Liver (tissue), 9 donors: Measurements from ENCODE around the gene ANKRD13D. TPM values are rescaled to one million over a fixed set of nuclear protein-coding genes. Genes with fewer than 3 reads are reported as not detected.
A peak's percentile ranks its signal among the peaks of the same experiment; 100 is the strongest.

ENCODE experiments used
- DNase-seq: peaks from one replicate; pipeline ENCODE4 v3.0.0-alpha.2; 2017; ENCODE audit warnings: low spot score
- H3K27ac ChIP-seq, 2 donors: one replicate each; pipeline ENCODE4 v1.7.0; 2013; ENCODE audit warnings: inconsistent platforms in 2 of 2, low read length in 2 of 2, control low read depth in 1 of 2, low read depth in 1 of 2, mild to moderate bottlenecking in 1 of 2
- H3K27me3 ChIP-seq, 4 donors: one replicate each; pipeline versions ENCODE4 v1.6.1 to v1.7.0; 2013; ENCODE audit warnings: low read length in 3 of 4, inconsistent platforms in 1 of 4, mild to moderate bottlenecking in 1 of 4, moderate library complexity in 1 of 4; ENCODE audit not compliant: control insufficient read depth in 4 of 4, insufficient read depth in 4 of 4
- H3K36me3 ChIP-seq, 4 donors: one replicate each; pipeline versions ENCODE4 v1.6.1 to v1.7.0; 2013; ENCODE audit warnings: low read length in 3 of 4, mild to moderate bottlenecking in 3 of 4, low read depth in 1 of 4, moderate library complexity in 1 of 4; ENCODE audit not compliant: control insufficient read depth in 4 of 4, insufficient read depth in 3 of 4
- H3K4me1 ChIP-seq, 4 donors: one replicate each; pipeline versions ENCODE4 v1.6.1 to v1.7.0; 2013; ENCODE audit warnings: low read length in 3 of 4, mild to moderate bottlenecking in 3 of 4, moderate library complexity in 1 of 4; ENCODE audit not compliant: control insufficient read depth in 4 of 4, insufficient read depth in 4 of 4
- H3K4me3 ChIP-seq, 3 donors: one replicate each; pipeline versions ENCODE4 v1.6.1 to v1.7.0; 2013; ENCODE audit warnings: low read length in 3 of 3, control low read depth in 1 of 3, low read depth in 1 of 3, mild to moderate bottlenecking in 1 of 3
- H3K9ac ChIP-seq, 2 donors: one replicate each; pipeline ENCODE4 v1.7.0; 2013; ENCODE audit warnings: low read length in 2 of 2, mild to moderate bottlenecking in 2 of 2, moderate library complexity in 2 of 2, control low read depth in 1 of 2, low read depth in 1 of 2
- H3K9me3 ChIP-seq, 4 donors: one replicate each; pipeline versions ENCODE4 v1.6.1 to v1.7.0; 2013; ENCODE audit warnings: low read length in 3 of 4; ENCODE audit not compliant: control insufficient read depth in 4 of 4
- CTCF ChIP-seq: fragments of 150-350 bp; IDR thresholded peaks from 2 replicates; pipeline ENCODE4 v1.5.1; 2017; ENCODE audit warnings: improper control_type of control experiment, low read depth, low read length; ENCODE audit not compliant: missing input control
- EGR1 ChIP-seq, 2 donors: IDR thresholded peaks; 2 replicates each; pipeline ENCODE4 v1.6.1; 2016 to 2018; ENCODE audit warnings: antibody characterized with exemption in 2 of 2, low read depth in 2 of 2
- FOXA1 ChIP-seq: IDR thresholded peaks from 2 replicates; pipeline ENCODE4 v1.6.1; 2016; ENCODE audit warnings: antibody characterized with exemption
- FOXA2 ChIP-seq: IDR thresholded peaks from 2 replicates; pipeline ENCODE4 v1.6.1; 2016; ENCODE audit warnings: antibody characterized with exemption
- GABPA ChIP-seq, 2 donors: IDR thresholded peaks in 1 of 2; conservative IDR thresholded peaks in 1 of 2; 2 replicates each; pipeline ENCODE4 v1.6.1; 2016; ENCODE audit warnings: antibody characterized with exemption in 2 of 2, mild to moderate bottlenecking in 1 of 2, moderate library complexity in 1 of 2
- HNF4A ChIP-seq, 2 donors: conservative IDR thresholded peaks; 2 replicates each; pipeline ENCODE4 v1.6.1; 2016; ENCODE audit warnings: antibody characterized with exemption in 2 of 2, mild to moderate bottlenecking in 2 of 2
- HNF4G ChIP-seq: IDR thresholded peaks from 2 replicates; pipeline ENCODE4 v1.6.1; 2016; ENCODE audit warnings: antibody characterized with exemption
- JUND ChIP-seq, 2 donors: IDR thresholded peaks; 2 replicates each; pipeline ENCODE4 v1.6.1; 2016; ENCODE audit warnings: antibody characterized with exemption in 2 of 2
- MAX ChIP-seq: IDR thresholded peaks from 2 replicates; pipeline ENCODE4 v1.6.1; 2016; ENCODE audit warnings: antibody characterized with exemption
- NR2F2 ChIP-seq: IDR thresholded peaks from 2 replicates; pipeline ENCODE4 v1.6.1; 2016; ENCODE audit warnings: antibody characterized with exemption
- REST ChIP-seq: IDR thresholded peaks from 2 replicates; pipeline ENCODE4 v1.6.1; 2016; ENCODE audit warnings: antibody characterized with exemption, mild to moderate bottlenecking
- RXRA ChIP-seq, 2 donors: IDR thresholded peaks; 2 replicates each; pipeline ENCODE4 v1.6.1; 2017 to 2018; ENCODE audit warnings: antibody characterized with exemption in 2 of 2, mild to moderate bottlenecking in 1 of 2
- SP1 ChIP-seq: IDR thresholded peaks from 2 replicates; pipeline ENCODE4 v1.6.1; 2018; ENCODE audit warnings: antibody characterized with exemption, mild to moderate bottlenecking
- TAF1 ChIP-seq: conservative IDR thresholded peaks from 2 replicates; pipeline ENCODE4 v1.6.1; 2016; ENCODE audit warnings: antibody characterized with exemption, mild to moderate bottlenecking
- YY1 ChIP-seq: IDR thresholded peaks from 2 replicates; pipeline ENCODE4 v1.6.1; 2016; ENCODE audit warnings: antibody characterized with exemption, mild to moderate bottlenecking
- WGBS: extraction: QIAGEN DNeasy Blood & Tissue Kit; methylation state at CpG from one replicate; pipeline ENCODE4 v1.1.7; 2013; 5-methylcytosine and 5-hydroxymethylcytosine counted together
- polyA plus RNA-seq, 2 donors: library from polyadenylated mRNA; stranded (reverse) in 1 of 2; unstranded in 1 of 2; fragments of 200-250 nt in 1 of 2; fragments of >200 nt in 1 of 2; fragmentation: Nextera tagmentation in 1 of 2; extraction: Ambion mirVana in 1 of 2; gene quantifications; one replicate each; pipeline versions ENCODE4 v1.2.1 to v1.2.3, GENCODE V29; 2013 to 2015
- total RNA-seq, 2 donors: library from RNA; depleted of rRNA; stranded (reverse); fragments of >200 nt; gene quantifications; one replicate each; pipeline ENCODE4 v1.2.3, GENCODE V29; 2014
- TF ChIP-seq, protein P1 (sequence below): IDR thresholded peaks from 2 replicates; pipeline ENCODE4 v1.6.1; 2016; ENCODE audit warnings: antibody characterized with exemption
- donor health status: healthy.
- donor health status: healthy.
- donor health status: healthy.
- donor health status: healthy.
- donor health status: healthy.

Gene ANKRD13D
- total and polyA plus RNA-seq, 4 donors: 5.5 to 15.0 (median 5.9) TPM

DNA sequence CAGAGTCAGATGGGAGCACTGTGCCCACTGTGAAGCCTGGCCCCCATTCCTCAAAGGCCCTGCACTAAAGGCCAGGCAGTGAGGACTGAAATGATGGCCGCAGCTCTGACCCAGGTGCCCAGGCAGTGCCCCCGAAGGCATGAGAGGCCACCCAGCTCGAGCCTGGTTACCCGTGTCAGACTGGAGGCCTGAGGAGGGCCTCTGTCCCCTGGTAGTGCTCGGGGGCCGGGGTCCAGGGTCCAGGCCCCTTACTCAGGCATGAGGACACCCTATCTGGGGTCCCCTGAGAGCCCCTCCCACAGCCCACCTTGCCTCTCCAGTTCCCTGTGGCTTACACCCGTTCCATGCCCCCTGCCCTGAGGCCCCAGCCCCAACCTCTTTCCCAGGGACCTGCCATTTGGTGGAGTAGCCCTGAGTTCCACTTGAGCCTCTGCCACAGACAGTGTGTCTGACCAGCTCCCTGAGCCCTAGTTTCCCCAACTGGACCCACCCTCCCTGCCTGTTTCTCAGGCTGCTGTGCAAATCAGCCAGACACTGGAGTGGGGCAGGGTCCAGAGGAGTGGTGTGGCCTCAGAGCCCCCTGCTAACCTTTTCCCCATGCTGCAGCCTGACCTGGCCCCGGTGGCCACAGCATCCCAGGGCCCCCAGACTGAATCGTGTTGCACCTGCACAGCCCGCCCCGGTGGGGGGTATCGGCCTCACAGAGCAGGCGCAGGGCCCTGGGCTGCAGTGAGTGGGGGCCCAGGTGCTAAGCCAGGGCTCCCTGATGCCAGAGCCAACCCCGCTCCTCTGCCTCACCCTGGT lies 10.8 kb upstream of the ANKRD13D start:
- Histone ChIP-seq H3K4me3 (no peak overlapping the region), H3K27me3 (no peaks in the 10 kb centered on the region), H3K4me1 (peaks cover 5 to 39% (median 11%) of the 10 kb centered on the region in 4 donors), H3K36me3 (peaks cover 19 to 33% (median 23%) of the 10 kb centered on the region in 4 donors), H3K27ac (peak overlapping the region; percentile 3 to 67), H3K9me3 (no peaks in the 10 kb centered on the region), H3K9ac (no peak overlapping the region)
- DNase-seq: no peak
- 87% methylated on average over 14 of the region's 14 CpGs for WGBS
- no peak for TF ChIP-seq SP1
- TF ChIP-seq HNF4G: no peak
- TF ChIP-seq CTCF: no peak
- no peak for TF ChIP-seq TAF1
- no peak for TF ChIP-seq MAX
- TF ChIP-seq YY1: no peak
- no peak for TF ChIP-seq RXRA (IDR thresholded peaks at IDR 0.05)
- no peak for TF ChIP-seq JUND (IDR thresholded peaks at IDR 0.05)
- no peak for TF ChIP-seq FOXA1
- TF ChIP-seq, protein P1, sequence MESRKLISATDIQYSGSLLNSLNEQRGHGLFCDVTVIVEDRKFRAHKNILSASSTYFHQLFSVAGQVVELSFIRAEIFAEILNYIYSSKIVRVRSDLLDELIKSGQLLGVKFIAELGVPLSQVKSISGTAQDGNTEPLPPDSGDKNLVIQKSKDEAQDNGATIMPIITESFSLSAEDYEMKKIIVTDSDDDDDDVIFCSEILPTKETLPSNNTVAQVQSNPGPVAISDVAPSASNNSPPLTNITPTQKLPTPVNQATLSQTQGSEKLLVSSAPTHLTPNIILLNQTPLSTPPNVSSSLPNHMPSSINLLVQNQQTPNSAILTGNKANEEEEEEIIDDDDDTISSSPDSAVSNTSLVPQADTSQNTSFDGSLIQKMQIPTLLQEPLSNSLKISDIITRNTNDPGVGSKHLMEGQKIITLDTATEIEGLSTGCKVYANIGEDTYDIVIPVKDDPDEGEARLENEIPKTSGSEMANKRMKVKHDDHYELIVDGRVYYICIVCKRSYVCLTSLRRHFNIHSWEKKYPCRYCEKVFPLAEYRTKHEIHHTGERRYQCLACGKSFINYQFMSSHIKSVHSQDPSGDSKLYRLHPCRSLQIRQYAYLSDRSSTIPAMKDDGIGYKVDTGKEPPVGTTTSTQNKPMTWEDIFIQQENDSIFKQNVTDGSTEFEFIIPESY: no peak
- TF ChIP-seq GABPA (IDR thresholded peaks at IDR 0.05 in 1 of 2, conservative IDR thresholded peaks at IDR 0.05 in 1 of 2): no peak
- no peak for TF ChIP-seq REST
- TF ChIP-seq FOXA2: no peak
- TF ChIP-seq NR2F2: no peak
- no peak for TF ChIP-seq HNF4A (conservative IDR thresholded peaks at IDR 0.05)
- TF ChIP-seq EGR1 (IDR thresholded peaks at IDR 0.05; ENCODE audit: low read depth in 2 of 2): no peak
